Mucosa of rectum (tissue), 2 donors: ENCODE results near the gene CACNA1A.
"Not testable (repeated sequence)": the region's sequence is repeated elsewhere in the genome, so short reads cannot be mapped to it uniquely, and the experiment has no call there.

ENCODE experiments used
- H3K27ac ChIP-seq, 2 donors: one replicate each; pipeline ENCODE4 v1.7.0; 2013; ENCODE audit warnings: inconsistent platforms in 2 of 2, low read depth in 2 of 2, low read length in 2 of 2
- H3K27me3 ChIP-seq, 2 donors: one replicate each; pipeline ENCODE4 v1.7.0; 2013; ENCODE audit warnings: low read length in 2 of 2; ENCODE audit not compliant: control insufficient read depth in 2 of 2, insufficient read depth in 2 of 2
- H3K36me3 ChIP-seq, 2 donors: one replicate each; pipeline ENCODE4 v1.7.0; 2013; ENCODE audit warnings: low read length in 2 of 2; ENCODE audit not compliant: control insufficient read depth in 2 of 2, insufficient read depth in 2 of 2
- H3K4me1 ChIP-seq, 2 donors: one replicate each; pipeline ENCODE4 v1.7.0; 2013; ENCODE audit warnings: low read length in 2 of 2, mild to moderate bottlenecking in 1 of 2; ENCODE audit not compliant: control insufficient read depth in 2 of 2, insufficient read depth in 2 of 2
- H3K4me3 ChIP-seq, 2 donors: one replicate each; pipeline ENCODE4 v1.7.0; 2013; ENCODE audit warnings: low read length in 2 of 2
- H3K9ac ChIP-seq, 2 donors: one replicate each; pipeline ENCODE4 v1.7.0; 2013; ENCODE audit warnings: low read length in 2 of 2, low read depth in 1 of 2, mild to moderate bottlenecking in 1 of 2
- H3K9me3 ChIP-seq, 2 donors: one replicate each; pipeline ENCODE4 v1.7.0; 2013; ENCODE audit warnings: low read length in 2 of 2; ENCODE audit not compliant: control insufficient read depth in 2 of 2
- donor health status: healthy.
- donor health status: Normal muscosa, but diverticular disease.

CACNA1A gene

GRCh38 chr19:13172346-13173138 lies 333.7 kb downstream of the CACNA1A start:
- H3K27me3 ChIP-seq, result no peaks in the 10 kb centered on the region
- H3K27ac ChIP-seq, result peak overlapping the region; percentile 56 to 70
- peak overlapping the region; percentile 27 to 44 for H3K4me3 ChIP-seq
- no peaks in the 10 kb centered on the region for H3K9me3 ChIP-seq
- H3K4me1 ChIP-seq, result peaks cover 24 to 39% of the 10 kb centered on the region in 2 donors
- H3K36me3 ChIP-seq, result no peaks in the 10 kb centered on the region
- peak overlapping the region; percentile 38 to 61 for H3K9ac ChIP-seq

DNA sequence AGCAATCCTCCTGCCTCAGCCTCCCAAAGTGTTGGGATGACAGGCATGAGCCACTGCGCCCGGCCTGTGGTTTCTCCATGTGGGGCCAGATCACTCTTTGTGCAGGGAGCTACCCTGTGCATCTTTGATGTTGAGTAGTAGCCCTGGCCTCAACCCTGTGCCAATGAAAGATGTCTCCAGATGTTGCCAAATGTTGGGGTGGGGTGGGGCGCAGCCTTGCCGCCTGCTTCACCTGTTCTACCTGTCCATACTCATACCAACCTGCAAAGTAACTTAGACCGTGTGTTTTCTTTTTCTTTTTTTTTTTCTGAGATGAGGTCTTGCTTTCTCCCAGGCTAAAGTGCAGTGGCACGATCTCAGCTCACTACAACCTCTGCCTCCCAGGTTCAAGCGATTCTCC lies 335.1 kb downstream of the CACNA1A start:
- H3K4me3 ChIP-seq, result no peak overlapping the region
- no peak overlapping the region for H3K9ac ChIP-seq
- H3K9me3 ChIP-seq, result no peaks in the 10 kb centered on the region
- no peak overlapping the region for H3K27ac ChIP-seq
- no peaks in the 10 kb centered on the region for H3K36me3 ChIP-seq
- no peaks in the 10 kb centered on the region for H3K27me3 ChIP-seq
- peaks cover 32 to 43% of the 10 kb centered on the region in 2 donors for H3K4me1 ChIP-seq

- peak overlapping the region; percentile 65 to 99 for H3K27ac ChIP-seq
Measured at GRCh38 chr19:13169769-13170168, 336.5 kb downstream of the CACNA1A start.

DNA sequence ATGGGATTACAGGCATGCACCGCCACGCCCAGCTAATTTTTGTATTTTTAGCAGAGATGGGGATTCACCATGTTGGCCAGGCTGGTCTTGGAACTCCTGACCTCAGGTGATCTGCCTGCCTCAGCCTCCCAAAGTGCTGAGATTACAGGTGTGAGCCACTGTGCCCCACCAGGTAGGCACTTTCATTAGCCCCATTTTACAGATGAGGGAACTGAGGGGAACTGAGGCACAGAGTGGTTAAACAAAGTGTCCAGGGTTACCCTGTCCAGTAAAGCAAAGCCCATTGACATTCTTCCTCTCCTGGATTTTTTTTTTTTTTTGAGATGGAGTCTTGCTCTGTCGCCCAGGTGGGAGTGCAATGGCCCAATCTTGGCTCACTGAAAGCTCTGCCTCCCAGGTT lies 340.1 kb downstream of the CACNA1A start:
- Histone ChIP-seq H3K27ac (peak overlapping the region; percentile 94 to 99), H3K4me1 (peaks cover 54 to 67% of the 10 kb centered on the region in 2 donors)
- H3K4me3 ChIP-seq, H3K9ac ChIP-seq, H3K36me3 ChIP-seq, H3K27me3 ChIP-seq, H3K9me3 ChIP-seq: not testable (repeated sequence)

More at GRCh38 chr19:13169769-13170168, 336.5 kb downstream of the CACNA1A start:
- peaks cover 37 to 53% of the 10 kb centered on the region in 2 donors for H3K4me1 ChIP-seq
- no peaks in the 10 kb centered on the region for H3K27me3 ChIP-seq
- no peaks in the 10 kb centered on the region for H3K36me3 ChIP-seq
- H3K9me3 ChIP-seq, result no peaks in the 10 kb centered on the region
- H3K9ac ChIP-seq, result peak overlapping the region in 1 of 2 donors; percentile 39
- no peak overlapping the region for H3K4me3 ChIP-seq

- no peaks in the 10 kb centered on the region for H3K9me3 ChIP-seq
- H3K27me3 ChIP-seq, result no peaks in the 10 kb centered on the region
- peaks cover 54 to 67% of the 10 kb centered on the region in 2 donors for H3K4me1 ChIP-seq
- H3K4me3 ChIP-seq, result peak overlapping the region in 1 of 2 donors; percentile 2
- H3K27ac ChIP-seq, result peak overlapping the region; percentile 98 to 99
- no peaks in the 10 kb centered on the region for H3K36me3 ChIP-seq
- H3K9ac ChIP-seq, result peak overlapping the region; percentile 57 to 86
Measured at GRCh38 chr19:13165162-13165997, 340.9 kb downstream of the CACNA1A start.

DNA sequence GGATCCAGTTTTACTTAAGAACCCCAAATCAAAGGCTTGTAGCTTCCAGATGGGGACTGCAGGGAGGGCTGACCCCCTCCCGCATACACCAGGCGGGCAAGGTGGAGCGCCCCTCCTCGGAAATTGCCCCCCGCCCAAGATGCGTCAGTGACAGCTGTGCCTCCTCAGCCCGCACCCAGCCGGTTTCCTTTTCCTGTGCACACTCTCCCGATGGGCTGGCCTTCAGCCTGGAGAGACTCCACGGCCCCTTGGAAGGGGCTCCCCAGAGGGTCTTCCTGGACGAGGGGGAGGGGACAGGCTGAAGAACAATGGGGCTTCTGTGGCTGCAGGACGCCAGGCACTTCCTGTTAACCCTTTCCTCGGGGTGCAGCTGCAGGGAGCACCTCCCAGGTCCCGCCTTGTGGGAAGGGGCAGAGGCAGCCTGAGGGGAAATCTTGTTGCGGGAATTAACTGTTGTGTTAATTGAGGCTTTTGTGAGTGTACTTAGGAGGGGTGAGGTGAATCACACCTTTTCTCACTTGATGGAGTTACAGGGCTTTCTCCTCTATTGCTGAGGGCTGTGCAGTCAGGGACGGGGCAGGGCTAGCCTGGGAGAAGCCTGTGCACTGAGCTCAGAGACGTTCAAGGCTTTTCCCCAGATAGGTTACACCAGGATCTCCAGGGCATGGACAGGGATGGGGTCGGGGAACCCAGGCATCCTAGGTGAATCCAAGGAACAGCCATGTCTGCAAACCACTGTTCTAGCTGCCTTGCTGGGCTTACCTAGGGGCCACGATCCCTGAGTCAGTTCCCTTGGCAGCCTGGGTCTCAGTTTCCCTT lies 341.7 kb downstream of the CACNA1A start:
- Histone ChIP-seq H3K36me3 (no peaks in the 10 kb centered on the region), H3K4me1 (peaks cover 54 to 59% of the 10 kb centered on the region in 2 donors), H3K4me3 (peak overlapping the region; percentile 57 to 62), H3K27me3 (no peaks in the 10 kb centered on the region), H3K9ac (peak overlapping the region; percentile 86 to 88), H3K9me3 (no peaks in the 10 kb centered on the region), H3K27ac (peak overlapping the region; percentile 98 to 99)

GRCh38 chr19:13163609-13164342 lies 342.5 kb downstream of the CACNA1A start:
- no peaks in the 10 kb centered on the region for H3K9me3 ChIP-seq
- H3K27me3 ChIP-seq, result no peaks in the 10 kb centered on the region
- peaks cover 52 to 56% of the 10 kb centered on the region in 2 donors for H3K4me1 ChIP-seq
- H3K36me3 ChIP-seq, result no peaks in the 10 kb centered on the region
- peak overlapping the region; percentile 57 to 76 for H3K4me3 ChIP-seq
- peak overlapping the region; percentile 86 to 88 for H3K9ac ChIP-seq
- peak overlapping the region; percentile 98 to 99 for H3K27ac ChIP-seq

GRCh38 chr19:13162724-13163608 lies 343.3 kb downstream of the CACNA1A start:
- Histone ChIP-seq H3K9me3 (no peaks in the 10 kb centered on the region), H3K4me1 (peaks cover 45 to 49% of the 10 kb centered on the region in 2 donors), H3K9ac (peak overlapping the region; percentile 86 to 88), H3K4me3 (peak overlapping the region; percentile 57 to 76), H3K36me3 (no peaks in the 10 kb centered on the region), H3K27ac (peak overlapping the region; percentile 98 to 99), H3K27me3 (no peaks in the 10 kb centered on the region)
